Measurements from ENCODE around the gene ST7. TPM values are rescaled to one million over a fixed set of nuclear protein-coding genes. Genes with fewer than 3 reads are reported as not detected.

The ST7 gene
- total RNA-seq, 1 experiment from 2014 or later = 38.2 TPM

- Histone ChIP-seq H3K36me3 (ENCODE audit: control insufficient read depth, insufficient read depth, low read length) (no peaks in the 10 kb centered on the region), H3K4me1 (no peaks in the 10 kb centered on the region), H3K27me3 (replicated peaks; ENCODE audit: control insufficient read depth, insufficient read depth, low read length) (no peaks in the 10 kb centered on the region), H3K9me3 (no peaks in the 10 kb centered on the region), H3K4me3 (ENCODE audit: low read depth, low read length) (no peak overlapping the region)
- no TSS peak for BruUV-seq (replicated peaks)
- no peak overlapping the region for H3K4me3 Mint-ChIP-seq (ENCODE audit: unreplicated experiment)
- H3K27me3 Mint-ChIP-seq (ENCODE audit: insufficient read depth, unreplicated experiment) = no peaks in the 10 kb centered on the region
- no peak overlapping the region for H3K27ac Mint-ChIP-seq (ENCODE audit: unreplicated experiment)
- no peaks in the 10 kb centered on the region for H3K4me1 Mint-ChIP-seq (ENCODE audit: low read depth, unreplicated experiment)
- TF ChIP-seq CTCF (IDR thresholded peaks at IDR 0.05; ENCODE audit: insufficient read depth in 1 of 2, low read depth in 1 of 2, low read length in 1 of 2, severe bottlenecking in 1 of 2, unreplicated experiment in 1 of 2) = no peak
- H3K9me3 Mint-ChIP-seq (ENCODE audit: unreplicated experiment) = no peaks in the 10 kb centered on the region
- ChIA-PET POLR2A (no interaction called here), CTCF (no interaction called here)
- no peak for DNase-seq
- intact Hi-C loops (cut with micrococcal nuclease; ENCODE audit: unreplicated experiment) = loop anchor here (5.0 kb wide), 1 partner anchor 317 kb away; no protein-coding TSS in a partner anchor
- H3K36me3 Mint-ChIP-seq (ENCODE audit: insufficient read depth, unreplicated experiment) = peaks cover 26% of the 10 kb centered on the region
Observed at GRCh38 chr7:117129521-117129955, 176.2 kb downstream of the ST7 start.

- no peaks in the 10 kb centered on the region for H3K4me1 Mint-ChIP-seq (ENCODE audit: low read depth, unreplicated experiment)
- no peaks in the 10 kb centered on the region for H3K27me3 ChIP-seq (replicated peaks; ENCODE audit: control insufficient read depth, insufficient read depth, low read length)
- no TSS peak for BruUV-seq (replicated peaks)
- H3K36me3 Mint-ChIP-seq (ENCODE audit: insufficient read depth, unreplicated experiment) = peaks cover 26% of the 10 kb centered on the region
- H3K4me1 ChIP-seq = no peaks in the 10 kb centered on the region
- CTCF ChIA-PET = interaction anchor here (1.1 kb wide), 1 partner anchor 47 kb away, joined by 3 read pairs; no protein-coding TSS in a partner anchor
- H3K27me3 Mint-ChIP-seq (ENCODE audit: insufficient read depth, unreplicated experiment) = no peaks in the 10 kb centered on the region
- no peak overlapping the region for H3K4me3 Mint-ChIP-seq (ENCODE audit: unreplicated experiment)
- no peak for TF ChIP-seq CTCF (IDR thresholded peaks at IDR 0.05; ENCODE audit: insufficient read depth in 1 of 2, low read depth in 1 of 2, low read length in 1 of 2, severe bottlenecking in 1 of 2, unreplicated experiment in 1 of 2)
- H3K9me3 Mint-ChIP-seq (ENCODE audit: unreplicated experiment) = no peaks in the 10 kb centered on the region
- H3K36me3 ChIP-seq (ENCODE audit: control insufficient read depth, insufficient read depth, low read length) = no peaks in the 10 kb centered on the region
- intact Hi-C loops (cut with micrococcal nuclease; ENCODE audit: unreplicated experiment) = no loop called here
- H3K9me3 ChIP-seq = no peaks in the 10 kb centered on the region
- H3K27ac Mint-ChIP-seq (ENCODE audit: unreplicated experiment) = no peak overlapping the region
- DNase-seq = no peak
- POLR2A ChIA-PET = no interaction called here
- H3K4me3 ChIP-seq (ENCODE audit: low read depth, low read length) = no peak overlapping the region
Observed at GRCh38 chr7:117130262-117130661, 177.0 kb downstream of the ST7 start.

GRCh38 chr7:117132321-117133120, 179.2 kb downstream of the ST7 start:
- H3K4me3 Mint-ChIP-seq (ENCODE audit: unreplicated experiment) = no peak overlapping the region

More at GRCh38 chr7:117132321-117133120, 179.2 kb downstream of the ST7 start:
- Mint-ChIP-seq H3K27me3 (ENCODE audit: insufficient read depth, unreplicated experiment) (no peaks in the 10 kb centered on the region), H3K36me3 (ENCODE audit: insufficient read depth, unreplicated experiment) (peaks cover 26% of the 10 kb centered on the region), H3K27ac (ENCODE audit: unreplicated experiment) (no peak overlapping the region), H3K4me1 (ENCODE audit: low read depth, unreplicated experiment) (no peaks in the 10 kb centered on the region), H3K9me3 (ENCODE audit: unreplicated experiment) (no peaks in the 10 kb centered on the region)
- Histone ChIP-seq H3K4me3 (ENCODE audit: low read depth, low read length) (no peak overlapping the region), H3K9me3 (no peaks in the 10 kb centered on the region), H3K4me1 (no peaks in the 10 kb centered on the region), H3K27me3 (replicated peaks; ENCODE audit: control insufficient read depth, insufficient read depth, low read length) (no peaks in the 10 kb centered on the region), H3K36me3 (ENCODE audit: control insufficient read depth, insufficient read depth, low read length) (no peaks in the 10 kb centered on the region)
- no peak for TF ChIP-seq CTCF (IDR thresholded peaks at IDR 0.05; ENCODE audit: insufficient read depth in 1 of 2, low read depth in 1 of 2, low read length in 1 of 2, severe bottlenecking in 1 of 2, unreplicated experiment in 1 of 2)
- ChIA-PET CTCF (no interaction called here), POLR2A (no interaction called here)
- DNase-seq = no peak
- BruUV-seq (replicated peaks) = no TSS peak
- intact Hi-C loops (cut with micrococcal nuclease; ENCODE audit: unreplicated experiment) = no loop called here
